Cardiac muscle cell (in vitro differentiated cells and primary cell): ENCODE measurements around the gene NEDD4. TPM values are rescaled to one million over a fixed set of nuclear protein-coding genes. Genes with fewer than 3 reads are reported as not detected.
A peak's percentile ranks its signal among the peaks of the same experiment; 100 is the strongest.

Experiments used
- DNase-seq, 2 donors: peaks; one replicate each; pipeline versions ENCODE4 v3.0.0 to v3.0.0-alpha.2; 2010 to 2017; ENCODE audit warnings: low read depth in 1 of 2, low spot score in 1 of 2
- H3K27ac ChIP-seq: fragments of 200-600 bp; sonication (generic); 2 replicates; pipeline ENCODE4 v1.5.1; 2016
- H3K27me3 ChIP-seq: fragments of 200-600 bp; sonication (generic); 2 replicates; pipeline ENCODE4 v1.6.0; 2016; ENCODE audit warnings: control low read depth
- H3K36me3 ChIP-seq: fragments of 200-600 bp; sonication (generic); 2 replicates; pipeline ENCODE4 v1.5.1; 2016; ENCODE audit warnings: control low read depth
- H3K4me1 ChIP-seq: fragments of 200-600 bp; sonication (generic); 2 replicates; pipeline ENCODE4 v1.8.1; 2017; ENCODE audit warnings: low read depth, mild to moderate bottlenecking, mixed run types
- H3K4me3 ChIP-seq: fragments of 200-600 bp; sonication (generic); 2 replicates; pipeline ENCODE4 v1.5.1; 2016; ENCODE audit warnings: mild to moderate bottlenecking
- H3K9me3 ChIP-seq: fragments of 200-600 bp; sonication (generic); 2 replicates; pipeline ENCODE4 v1.5.1; 2017; ENCODE audit warnings: low read depth, mild to moderate bottlenecking, control low read depth
- CTCF ChIP-seq: IDR thresholded peaks from 2 replicates; pipeline ENCODE4 v1.5.1; 2012; ENCODE audit warnings: low read depth, mild to moderate bottlenecking, low read length
- polyA plus RNA-seq: library from polyadenylated mRNA; unstranded; fragments of >200 nt; fragmentation: Nextera tagmentation; extraction: Ambion mirVana; gene quantifications from 2 replicates; pipeline ENCODE4 v1.2.1, GENCODE V29; 2016
- total RNA-seq: library from RNA; depleted of rRNA; stranded (reverse); fragments of >200 nt; gene quantifications from 2 replicates; pipeline ENCODE4 v1.2.3, GENCODE V29; 2016

The NEDD4 gene
- total and polyA plus RNA-seq, 2 experiments from 2014 or later, result 3.9 to 7.5 TPM

DNA sequence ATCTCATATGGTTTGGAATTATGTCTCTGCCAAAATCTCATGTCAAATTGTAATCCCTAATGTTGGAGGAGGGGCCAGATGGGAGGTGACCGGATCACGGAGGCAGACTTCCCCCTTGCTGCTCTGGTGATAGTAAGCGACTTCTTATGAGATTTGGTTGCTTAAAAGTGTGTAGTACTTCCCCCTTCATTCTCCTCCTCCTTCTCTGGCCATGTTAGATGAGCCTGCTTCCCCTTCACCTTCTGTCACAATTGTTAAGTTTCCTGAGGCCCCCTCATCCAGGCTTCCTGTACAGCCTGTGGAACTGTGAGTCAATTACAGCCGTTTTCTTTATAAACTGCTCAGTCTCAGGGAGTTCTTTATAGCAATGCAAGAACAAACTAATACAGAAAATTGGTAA lies 51.1 kb downstream of the NEDD4 start:
- Histone ChIP-seq H3K27ac (no peak overlapping the region), H3K9me3 (no peaks in the 10 kb centered on the region), H3K4me3 (no peak overlapping the region), H3K4me1 (no peaks in the 10 kb centered on the region), H3K36me3 (no peaks in the 10 kb centered on the region), H3K27me3 (no peaks in the 10 kb centered on the region)
- no peak for TF ChIP-seq CTCF
- peak in 1 of 2 donors; percentile 4 for DNase-seq

GRCh38 chr15:55937040-55937439 lies 56.4 kb downstream of the NEDD4 start:
- no peaks in the 10 kb centered on the region for H3K9me3 ChIP-seq
- peak in 1 of 2 donors; percentile 83 for DNase-seq
- no peak for TF ChIP-seq CTCF
- no peaks in the 10 kb centered on the region for H3K36me3 ChIP-seq
- no peak overlapping the region for H3K4me3 ChIP-seq
- no peaks in the 10 kb centered on the region for H3K4me1 ChIP-seq
- no peaks in the 10 kb centered on the region for H3K27me3 ChIP-seq
- no peak overlapping the region for H3K27ac ChIP-seq

DNA sequence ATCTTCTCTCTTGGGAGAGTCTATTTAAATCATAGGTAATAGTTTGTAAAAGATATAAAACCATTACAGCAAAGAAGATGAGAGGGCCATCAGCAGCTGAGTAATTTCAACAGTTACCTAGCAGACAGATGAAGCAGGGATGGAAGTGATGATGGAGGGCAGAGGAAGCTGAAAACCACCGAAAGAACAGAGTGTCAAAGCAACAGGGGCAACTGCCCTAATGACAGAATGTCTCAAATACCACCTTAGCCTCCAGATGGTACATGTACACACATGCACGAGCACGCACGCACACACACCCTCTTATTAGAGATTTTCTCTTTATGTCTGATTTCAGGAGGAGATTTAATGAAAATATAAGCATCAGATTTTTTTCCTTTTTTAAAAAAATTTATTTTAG lies 64.5 kb downstream of the NEDD4 start:
- no peak for TF ChIP-seq CTCF
- no peak for DNase-seq
- Histone ChIP-seq H3K4me3 (no peak overlapping the region), H3K4me1 (no peaks in the 10 kb centered on the region), H3K9me3 (no peaks in the 10 kb centered on the region), H3K36me3 (no peaks in the 10 kb centered on the region), H3K27ac (no peak overlapping the region), H3K27me3 (no peaks in the 10 kb centered on the region)

- Histone ChIP-seq H3K4me1 (no peaks in the 10 kb centered on the region), H3K9me3 (no peaks in the 10 kb centered on the region), H3K36me3 (no peaks in the 10 kb centered on the region), H3K4me3 (no peak overlapping the region), H3K27me3 (no peaks in the 10 kb centered on the region), H3K27ac (no peak overlapping the region)
- DNase-seq, result no peak
- TF ChIP-seq CTCF, result no peak
These were observed 71.7 kb downstream of the NEDD4 start for GRCh38 chr15:55921744-55922143.

GRCh38 chr15:55917881-55918296 lies 75.5 kb downstream of the NEDD4 start:
- no peak overlapping the region for H3K27ac ChIP-seq
- TF ChIP-seq CTCF, result peak; percentile 72
- DNase-seq, result peak; percentile 35 to 88
- H3K4me1 ChIP-seq, result no peaks in the 10 kb centered on the region
- no peaks in the 10 kb centered on the region for H3K36me3 ChIP-seq
- H3K9me3 ChIP-seq, result no peaks in the 10 kb centered on the region
- no peaks in the 10 kb centered on the region for H3K27me3 ChIP-seq
- H3K4me3 ChIP-seq, result no peak overlapping the region
